Adrenal gland (tissue), 12 donors: Measurements from ENCODE around the gene DLG2. TPM values are rescaled to one million over a fixed set of nuclear protein-coding genes. Genes with fewer than 3 reads are reported as not detected.

Experiments used
- DNase-seq, 7 donors: peaks; one replicate each; pipeline ENCODE4 v3.0.0-alpha.2; 2019 to 2020
- H3K27ac ChIP-seq, 5 donors: fragments of 200-600 bp; sonication (generic) in 4 of 5; 1 replicate in 3 of 5; 2 replicates in 2 of 5; pipeline versions ENCODE4 v1.5.1 to v1.8.0; 2016 to 2020; ENCODE audit warnings: mild to moderate bottlenecking in 1 of 5
- H3K27me3 ChIP-seq: fragments of 200-600 bp; 2 replicates; pipeline ENCODE4 v1.8.0; 2021
- H3K36me3 ChIP-seq, 2 donors: fragments of 200-600 bp; replicated peaks in 1 of 2; 1 replicate in 1 of 2; 2 replicates in 1 of 2; pipeline versions ENCODE4 v1.5.1 to v1.8.0; 2018 to 2022
- H3K4me1 ChIP-seq, 2 donors: fragments of 200-600 bp; replicated peaks in 1 of 2; 1 replicate in 1 of 2; 2 replicates in 1 of 2; pipeline versions ENCODE4 v1.5.1 to v1.8.0; 2018 to 2021
- H3K4me3 ChIP-seq, 4 donors: fragments of 200-600 bp; sonication (generic) in 3 of 4; one replicate each; pipeline ENCODE4 v1.5.1; 2016 to 2018
- H3K9me3 ChIP-seq, 3 donors: fragments of 200-600 bp; sonication (generic) in 1 of 3; replicated peaks in 1 of 3; 1 replicate in 2 of 3; 2 replicates in 1 of 3; pipeline versions ENCODE4 v1.5.1 to v1.8.0; 2016 to 2021
- POLR2A ChIP-seq, 2 donors: fragments of 450-650 bp; IDR thresholded peaks; one replicate each; pipeline ENCODE4 v1.6.1; 2017; ENCODE audit warnings: antibody characterized with exemption in 2 of 2, mild to moderate bottlenecking in 2 of 2, moderate library complexity in 1 of 2
- whole genome bisulfite sequencing, 4 donors: extraction: QIAGEN DNeasy Blood & Tissue Kit in 2 of 4; methylation state at CpG; one replicate each; pipeline versions ENCODE4 v1.1.5 to v1.1.7; 2013 to 2017; 5-methylcytosine and 5-hydroxymethylcytosine counted together
- intact Hi-C, 2 donors: fragments of 100-400 bp; cut with DNase I; formaldehyde crosslinking; loops; one replicate each; pipeline versions ENCODE4 v1.14.1 to v1.15.0; 2022 to 2023
- polyA plus RNA-seq, 3 donors: library from polyadenylated mRNA; stranded (reverse); fragments of 200-250 nt in 2 of 3; fragments of 350-450 nt in 1 of 3; fragmentation: Illumina TruSeq in 1 of 3; extraction: RNeasy Lipid Tissue Mini Kit (QIAGEN cat#74804) in 1 of 3; gene quantifications; one replicate each; pipeline ENCODE4 v1.2.3, GENCODE V29; 2013 to 2014
- total RNA-seq, 9 donors: library from RNA; depleted of rRNA in 4 of 9; stranded (reverse); fragments of >200 nt in 4 of 9; fragments of 120-200 nt in 1 of 9; fragmentation: NEBNext Ultra II Directional in 1 of 9; extraction: Animal tissue kit (Norgen Biotek cat#: 25700) in 1 of 9; gene quantifications; one replicate each; pipeline versions ENCODE4 v1.1.0 to v1.2.4, GENCODE V29; 2013 to 2023
- TF ChIP-seq, protein P1 (sequence below), 6 experiments: fragments of 450-650 bp in 4 of 6; fragments of 200-600 bp in 2 of 6; sonication (generic) in 1 of 6; IDR thresholded peaks; 1 replicate in 5 of 6; 2 replicates in 1 of 6; pipeline versions ENCODE4 v1.5.1 to v1.8.0; 2016 to 2021; ENCODE audit warnings: antibody characterized with exemption in 6 of 6, mild to moderate bottlenecking in 2 of 6, moderate library complexity in 1 of 6
- donor health status: healthy with polysubstance abuse.
- donor health status: Bipolar disorder and iron deficiency.
- donor health status: DM: yes; HTN: yes; CAD: no.
- donor health status: DM: no; HTN: no; CAD: no.
- donor health status: DM: no; HTN: no; CAD: no.
- donor health status: DM: yes; HTN: yes; CAD: no.

Gene DLG2
- total and polyA plus RNA-seq, 12 donors: 8.3 to 101 (median 37.5) TPM

DNA sequence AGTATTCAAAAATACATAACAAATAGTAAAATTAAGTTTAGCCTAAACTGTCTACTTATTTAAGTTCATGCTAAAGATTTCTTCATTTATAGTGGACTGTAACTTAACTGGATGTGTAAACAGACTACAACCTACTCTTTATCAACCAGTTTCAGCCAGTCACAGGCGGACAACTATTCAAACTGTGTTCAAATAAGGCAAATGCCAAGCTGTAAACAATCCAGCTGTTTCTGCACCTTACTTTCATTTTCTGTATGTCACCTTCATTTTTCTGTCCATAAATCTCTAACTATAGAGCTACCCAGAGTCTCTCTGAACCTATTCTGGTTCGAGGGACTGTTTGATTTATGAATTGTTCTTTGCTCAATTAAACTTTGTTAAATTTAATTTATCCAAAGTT, 992.8 kb downstream of the DLG2 start:
- no peak overlapping the region for H3K4me3 ChIP-seq

DNA sequence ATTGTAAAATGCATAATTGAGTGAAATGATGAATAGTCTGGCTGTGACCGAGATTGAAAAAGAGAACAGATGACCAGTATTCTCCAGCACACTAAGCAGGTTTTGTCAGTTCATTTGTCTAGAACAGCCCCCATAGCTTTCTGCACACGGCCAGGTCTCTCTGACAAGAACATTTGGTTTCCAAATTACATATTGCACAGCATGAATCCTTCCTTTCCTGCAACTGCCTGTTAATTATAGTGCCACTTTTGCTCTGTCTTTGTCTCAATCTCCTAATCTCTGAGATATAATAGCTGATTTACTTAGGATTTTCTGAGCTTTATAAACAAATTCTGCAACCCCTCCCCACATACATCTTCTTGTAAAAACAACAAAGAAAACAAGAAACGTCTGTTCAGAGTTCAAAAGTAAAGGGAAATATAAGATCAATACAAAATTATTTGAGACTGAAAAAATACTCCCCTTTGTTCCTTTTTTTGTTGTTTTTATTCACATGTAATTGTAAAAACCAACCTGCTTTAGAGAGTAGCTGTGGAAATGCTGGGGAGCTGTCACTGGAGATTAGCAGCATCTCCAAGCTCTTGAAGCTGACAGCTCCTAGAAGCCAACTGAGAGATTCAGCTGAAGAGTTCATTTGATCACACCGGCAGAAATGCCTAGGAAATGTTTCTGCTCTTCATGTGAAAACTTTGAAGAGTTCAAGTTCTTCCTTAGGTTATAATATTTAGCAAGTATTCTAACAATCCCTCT, 998.1 kb downstream of the DLG2 start:
- TF ChIP-seq, protein P1, sequence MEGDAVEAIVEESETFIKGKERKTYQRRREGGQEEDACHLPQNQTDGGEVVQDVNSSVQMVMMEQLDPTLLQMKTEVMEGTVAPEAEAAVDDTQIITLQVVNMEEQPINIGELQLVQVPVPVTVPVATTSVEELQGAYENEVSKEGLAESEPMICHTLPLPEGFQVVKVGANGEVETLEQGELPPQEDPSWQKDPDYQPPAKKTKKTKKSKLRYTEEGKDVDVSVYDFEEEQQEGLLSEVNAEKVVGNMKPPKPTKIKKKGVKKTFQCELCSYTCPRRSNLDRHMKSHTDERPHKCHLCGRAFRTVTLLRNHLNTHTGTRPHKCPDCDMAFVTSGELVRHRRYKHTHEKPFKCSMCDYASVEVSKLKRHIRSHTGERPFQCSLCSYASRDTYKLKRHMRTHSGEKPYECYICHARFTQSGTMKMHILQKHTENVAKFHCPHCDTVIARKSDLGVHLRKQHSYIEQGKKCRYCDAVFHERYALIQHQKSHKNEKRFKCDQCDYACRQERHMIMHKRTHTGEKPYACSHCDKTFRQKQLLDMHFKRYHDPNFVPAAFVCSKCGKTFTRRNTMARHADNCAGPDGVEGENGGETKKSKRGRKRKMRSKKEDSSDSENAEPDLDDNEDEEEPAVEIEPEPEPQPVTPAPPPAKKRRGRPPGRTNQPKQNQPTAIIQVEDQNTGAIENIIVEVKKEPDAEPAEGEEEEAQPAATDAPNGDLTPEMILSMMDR (IDR thresholded peaks at IDR 0.05): no peak
- no peak for TF ChIP-seq POLR2A (IDR thresholded peaks at IDR 0.05)

More for the DNA sequence above, 992.8 kb downstream of the DLG2 start:
- Histone ChIP-seq H3K9me3 (no peaks in the 10 kb centered on the region), H3K36me3 (no peaks in the 10 kb centered on the region), H3K4me1 (no peaks in the 10 kb centered on the region), H3K27me3 (no peaks in the 10 kb centered on the region), H3K27ac (no peak overlapping the region)
- TF ChIP-seq POLR2A (IDR thresholded peaks at IDR 0.05): no peak
- TF ChIP-seq, protein P1 (IDR thresholded peaks at IDR 0.05): no peak
- intact Hi-C loops: no loop called here
- WGBS, 4 donors: 70 to 79% (median 72%) methylated on average over 2 of the region's 2 CpGs
- no peak for DNase-seq

DNA sequence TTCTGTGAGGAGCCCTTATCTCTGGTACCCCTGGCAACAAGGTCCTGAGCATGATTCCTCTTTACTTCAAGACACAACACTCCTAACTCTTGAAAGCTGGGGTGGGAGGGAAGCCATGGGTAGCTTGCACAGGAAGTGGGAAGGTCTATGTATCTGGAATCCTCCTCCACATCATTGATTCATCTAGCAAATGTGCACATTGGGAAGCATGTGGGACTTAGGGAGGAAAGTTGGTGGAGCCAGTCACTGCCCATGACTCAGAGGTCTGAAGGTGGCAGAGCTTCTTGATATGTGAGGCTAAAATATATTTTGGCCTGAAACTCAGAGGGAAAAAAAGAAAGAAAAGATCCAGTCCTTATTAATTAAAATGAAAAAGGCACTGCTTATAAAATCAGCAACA, 1000.9 kb downstream of the DLG2 start:
- Histone ChIP-seq H3K4me1 (no peaks in the 10 kb centered on the region), H3K27ac (no peak overlapping the region), H3K9me3 (no peaks in the 10 kb centered on the region), H3K4me3 (no peak overlapping the region), H3K36me3 (no peaks in the 10 kb centered on the region), H3K27me3 (no peaks in the 10 kb centered on the region)
- intact Hi-C loops: no loop called here
- no peak for TF ChIP-seq POLR2A (IDR thresholded peaks at IDR 0.05)
- TF ChIP-seq, protein P1 (IDR thresholded peaks at IDR 0.05): no peak
- no peak for DNase-seq

More for the DNA sequence above, 998.1 kb downstream of the DLG2 start:
- WGBS, 4 donors: 39 to 50% (median 43%) methylated on average over 4 of the region's 4 CpGs
- H3K4me1 ChIP-seq: no peaks in the 10 kb centered on the region
- no peaks in the 10 kb centered on the region for H3K36me3 ChIP-seq
- intact Hi-C loops: no loop called here
- H3K27ac ChIP-seq: no peak overlapping the region
- no peaks in the 10 kb centered on the region for H3K27me3 ChIP-seq
- H3K4me3 ChIP-seq: no peak overlapping the region
- no peak for DNase-seq
- no peaks in the 10 kb centered on the region for H3K9me3 ChIP-seq

GRCh38 chr11:84612645-84613044, 1014.5 kb downstream of the DLG2 start:
- Histone ChIP-seq H3K27ac (no peak overlapping the region), H3K27me3 (no peaks in the 10 kb centered on the region), H3K9me3 (no peaks in the 10 kb centered on the region), H3K36me3 (no peaks in the 10 kb centered on the region), H3K4me3 (no peak overlapping the region), H3K4me1 (no peaks in the 10 kb centered on the region)
- intact Hi-C loops: no loop called here
- no peak for DNase-seq
- WGBS, 4 donors: 71 to 79% (median 73%) methylated on average over 2 of the region's 2 CpGs
- TF ChIP-seq, protein P1 (IDR thresholded peaks at IDR 0.05): no peak
- no peak for TF ChIP-seq POLR2A (IDR thresholded peaks at IDR 0.05)
